Stimulated activated CD4-positive, alpha-beta T cell treated with anti-CD3 and anti-CD28 coated beads, Interleukin-15, amount 100 ng/mL, for 1 hour (primary cell): ENCODE measurements around the gene ZNF536.

ENCODE experiments used
- DNase-seq, 2 donors: peaks; one replicate each; pipeline ENCODE4 v3.0.0-alpha.2; 2020; ENCODE audit warnings: low read depth in 1 of 2, low spot score in 1 of 2

The ZNF536 gene

DNA sequence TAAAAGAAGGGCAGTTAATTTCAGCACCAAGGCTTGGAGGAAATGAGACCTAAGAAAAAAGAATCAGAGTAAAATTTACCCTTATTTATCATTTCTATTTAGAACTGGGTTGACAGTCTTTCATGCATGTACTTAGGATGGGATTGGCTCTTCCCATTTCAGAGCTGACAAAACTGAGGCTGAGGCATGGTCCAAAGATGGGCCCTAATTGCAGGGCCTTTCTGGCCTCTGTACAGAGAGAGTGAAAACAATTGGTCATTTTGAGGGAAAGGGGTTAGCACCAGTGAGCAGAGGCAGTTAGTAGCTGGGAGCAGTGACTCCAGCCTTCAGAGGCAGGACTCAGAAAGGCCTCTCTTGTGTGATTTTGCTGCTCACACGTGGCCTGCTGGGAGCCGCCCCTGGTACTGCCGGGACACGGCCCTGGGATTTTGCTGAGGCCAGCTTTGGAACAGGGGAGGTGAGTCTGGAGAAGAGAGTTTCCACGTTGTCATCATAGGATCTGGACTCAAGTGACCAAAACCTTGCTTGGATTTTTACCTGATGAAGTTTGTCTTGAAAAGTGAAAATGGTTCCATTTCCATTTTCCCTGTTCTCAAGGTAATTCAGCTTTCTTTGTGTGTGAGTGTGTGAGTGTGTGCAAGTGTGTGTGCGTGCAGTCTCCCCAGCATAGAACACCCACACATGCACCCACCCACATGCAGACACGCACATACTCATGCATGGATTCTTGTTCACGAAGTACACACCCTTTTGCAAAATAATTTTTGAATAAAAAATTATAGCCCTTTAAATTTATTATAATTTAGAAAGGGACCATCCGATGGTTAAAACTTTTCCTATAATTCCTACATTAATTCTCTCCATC is at the start of gene ZNF536:
TSS of gene ZNF536 (plus strand) at position 425 of the 865 bp plus-strand sequence. CDS start 71,179 bp downstream, outside the sequence.
- DNase-seq, result no peak

DNA sequence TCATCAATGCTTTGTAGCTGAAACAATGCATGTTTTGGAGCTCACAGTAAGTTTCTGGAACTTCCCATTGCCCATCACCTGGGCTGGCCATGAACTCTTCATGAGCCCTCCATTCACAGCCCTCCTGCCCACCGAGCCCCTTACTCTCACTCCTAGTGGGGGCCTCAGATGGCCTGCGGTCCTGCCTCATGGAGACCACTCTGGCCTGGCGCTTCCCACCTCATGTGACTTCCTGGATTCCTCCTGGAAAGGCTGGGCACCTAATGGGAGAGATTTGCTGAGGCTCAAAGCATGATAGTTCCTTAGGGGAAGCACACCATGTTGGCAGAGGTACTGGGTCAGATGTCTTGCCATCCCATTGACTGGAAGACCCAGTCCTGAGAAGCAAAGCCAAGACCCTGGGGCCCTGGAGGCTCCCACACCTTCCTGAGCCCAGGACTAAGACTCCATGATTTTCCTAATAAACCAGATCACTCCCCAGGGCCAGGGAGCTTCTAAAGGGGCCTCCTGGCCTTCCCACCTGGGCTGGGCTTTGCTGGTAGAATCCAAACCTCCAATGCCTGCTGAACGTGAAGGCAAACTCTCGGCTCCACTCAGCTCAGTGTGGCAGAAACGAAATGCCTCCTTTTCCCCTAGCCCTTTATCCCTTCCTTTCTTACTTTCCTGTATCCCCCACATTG is 49.4 kb upstream of the ZNF536 start:
- no peak for DNase-seq

DNA sequence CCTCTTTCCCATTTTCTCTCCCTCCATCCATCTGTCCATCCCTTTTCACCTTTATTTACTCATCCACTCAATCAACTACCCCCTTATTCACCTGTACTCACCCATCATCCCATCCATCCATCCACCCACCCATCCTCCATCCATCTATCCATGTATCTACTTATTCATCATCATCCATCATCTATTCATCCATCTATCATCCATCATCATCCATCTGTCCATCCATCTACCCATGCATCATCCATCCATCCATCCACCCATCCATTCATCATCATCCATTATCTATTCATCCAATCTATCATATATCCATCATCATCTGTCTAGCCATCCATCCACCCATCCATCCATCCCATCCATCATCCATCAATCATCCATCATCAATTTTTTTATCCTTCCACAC is 48.3 kb upstream of the ZNF536 start:
- DNase-seq, result no peak

DNA sequence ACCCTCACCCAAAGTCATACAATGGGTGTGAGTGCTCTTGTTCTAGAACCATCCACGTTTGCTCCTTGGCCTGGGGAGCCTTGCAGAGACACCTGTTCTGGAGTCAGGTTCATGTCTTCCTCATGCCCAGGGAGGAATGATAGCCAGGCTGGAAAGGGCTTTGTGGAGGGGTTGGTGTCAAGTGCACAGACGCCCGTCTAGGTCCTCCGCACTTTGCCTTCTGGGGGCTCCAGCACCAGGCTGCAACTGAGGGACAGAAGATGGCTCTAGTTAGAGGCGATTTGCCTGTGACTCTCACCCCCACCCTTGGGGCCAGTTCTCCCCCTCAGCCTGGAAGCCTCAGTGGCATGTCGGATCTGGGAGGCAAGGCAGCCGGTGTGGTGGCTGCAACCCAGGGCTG is 47.2 kb upstream of the ZNF536 start:
- DNase-seq, result no peak

DNA sequence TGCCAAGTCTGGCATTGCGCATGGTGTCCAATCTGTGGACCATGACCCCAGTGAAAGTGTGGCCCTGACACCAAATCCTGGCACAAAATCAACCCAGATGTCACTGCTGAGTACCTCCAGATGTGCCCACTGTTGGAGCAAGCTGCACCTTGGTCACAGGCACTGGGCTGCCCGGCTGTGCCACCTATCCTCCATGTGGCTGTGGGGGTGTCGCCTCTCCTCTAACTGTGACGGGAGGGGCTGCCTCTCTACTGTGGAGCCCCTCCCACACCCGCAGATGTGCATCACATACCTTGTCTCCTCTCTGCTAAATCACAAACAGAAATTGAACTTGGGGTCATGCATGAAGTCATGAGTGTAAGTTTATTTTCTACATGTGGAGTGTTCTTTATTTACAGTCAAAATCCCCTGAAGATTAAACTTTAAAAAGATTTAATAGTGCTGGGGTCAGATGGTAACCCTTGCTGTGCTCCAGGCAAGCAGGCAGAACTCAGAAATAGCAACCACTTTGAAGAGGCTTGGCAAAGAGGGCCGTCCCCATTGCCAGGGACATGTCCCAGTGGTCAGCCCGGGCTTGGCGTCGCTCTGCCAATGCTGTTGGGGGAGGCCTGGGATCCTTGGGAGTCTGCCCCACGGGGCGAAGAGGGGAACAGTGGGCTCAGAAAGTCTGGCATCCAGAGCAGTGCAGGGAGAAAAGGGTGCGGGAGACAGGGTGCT is 46.4 kb upstream of the ZNF536 start:
- no peak for DNase-seq

DNA sequence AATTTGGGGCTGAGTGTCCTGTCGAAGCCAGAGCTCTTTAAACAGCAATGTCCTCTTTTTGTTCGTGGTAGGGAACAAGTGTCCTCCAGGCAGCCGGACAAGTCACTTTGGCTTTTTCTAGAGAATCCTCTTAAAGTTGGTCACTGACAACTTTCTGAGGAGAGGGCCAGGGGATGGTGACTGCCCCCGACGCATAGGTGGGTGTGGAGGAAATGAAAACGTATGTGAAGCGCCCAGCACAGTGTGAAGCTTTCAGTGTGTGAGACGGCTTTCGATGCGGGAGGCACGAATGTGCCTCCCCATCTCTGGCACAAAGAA is 45.8 kb upstream of the ZNF536 start:
- DNase-seq, result no peak

DNA sequence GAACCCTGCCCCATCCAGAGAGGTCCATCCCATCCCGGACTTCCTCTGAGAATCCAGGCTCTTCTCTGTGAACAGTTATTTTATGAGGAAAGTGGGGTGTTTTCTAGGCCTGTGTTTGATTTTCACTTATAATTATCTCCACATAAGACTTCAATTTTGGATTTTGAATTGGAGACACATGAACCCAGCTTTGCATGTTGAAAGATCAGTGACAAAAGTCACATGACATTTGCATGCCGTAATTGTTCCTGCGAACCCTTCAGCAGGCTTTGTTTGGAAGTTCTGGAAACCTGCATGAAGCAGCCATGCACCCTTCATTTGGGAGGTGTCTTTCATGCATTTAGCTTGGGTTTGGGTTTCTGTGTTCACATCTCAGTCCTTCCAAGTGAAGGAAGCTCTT is 44.9 kb upstream of the ZNF536 start:
- no peak for DNase-seq

DNA sequence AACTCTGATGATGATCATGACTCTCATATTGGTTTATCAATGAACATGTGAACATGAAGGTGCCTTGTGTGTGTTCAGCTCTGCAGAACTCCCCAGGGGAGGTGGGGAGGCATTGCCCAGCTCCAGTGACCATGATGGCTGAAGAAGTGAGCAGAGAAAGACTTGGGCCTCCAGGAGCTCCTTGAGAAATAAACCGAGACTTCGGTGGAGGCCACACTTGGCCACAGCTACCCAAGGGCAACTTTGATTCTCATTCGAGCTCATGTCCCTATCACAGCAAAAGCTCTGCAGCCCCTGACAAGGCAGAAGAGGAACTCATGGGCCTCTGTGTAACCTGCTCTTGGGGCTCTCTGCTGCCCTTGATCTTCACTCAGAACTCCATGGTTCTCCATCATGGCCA is 44.1 kb upstream of the ZNF536 start:
- no peak for DNase-seq

DNA sequence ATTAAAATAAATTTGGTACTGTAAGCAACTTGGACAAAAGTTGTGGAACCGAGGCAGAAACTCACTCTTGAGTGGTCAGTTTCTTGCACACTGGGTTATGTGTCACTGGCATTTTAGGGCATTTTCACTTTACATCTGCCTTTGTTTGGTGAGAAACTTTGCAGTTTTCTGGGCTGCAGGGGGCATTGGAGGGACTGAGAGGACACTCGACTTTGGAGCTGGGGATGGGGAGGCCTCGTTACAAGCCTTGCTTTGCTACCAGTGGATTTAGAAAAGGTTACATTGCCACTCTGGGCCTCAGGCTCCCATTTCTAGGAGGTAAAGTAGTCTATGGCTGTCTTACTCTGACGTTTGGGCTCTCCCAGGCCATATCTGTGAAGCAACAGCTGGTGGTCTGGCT is 41.9 kb upstream of the ZNF536 start:
- no peak for DNase-seq

DNA sequence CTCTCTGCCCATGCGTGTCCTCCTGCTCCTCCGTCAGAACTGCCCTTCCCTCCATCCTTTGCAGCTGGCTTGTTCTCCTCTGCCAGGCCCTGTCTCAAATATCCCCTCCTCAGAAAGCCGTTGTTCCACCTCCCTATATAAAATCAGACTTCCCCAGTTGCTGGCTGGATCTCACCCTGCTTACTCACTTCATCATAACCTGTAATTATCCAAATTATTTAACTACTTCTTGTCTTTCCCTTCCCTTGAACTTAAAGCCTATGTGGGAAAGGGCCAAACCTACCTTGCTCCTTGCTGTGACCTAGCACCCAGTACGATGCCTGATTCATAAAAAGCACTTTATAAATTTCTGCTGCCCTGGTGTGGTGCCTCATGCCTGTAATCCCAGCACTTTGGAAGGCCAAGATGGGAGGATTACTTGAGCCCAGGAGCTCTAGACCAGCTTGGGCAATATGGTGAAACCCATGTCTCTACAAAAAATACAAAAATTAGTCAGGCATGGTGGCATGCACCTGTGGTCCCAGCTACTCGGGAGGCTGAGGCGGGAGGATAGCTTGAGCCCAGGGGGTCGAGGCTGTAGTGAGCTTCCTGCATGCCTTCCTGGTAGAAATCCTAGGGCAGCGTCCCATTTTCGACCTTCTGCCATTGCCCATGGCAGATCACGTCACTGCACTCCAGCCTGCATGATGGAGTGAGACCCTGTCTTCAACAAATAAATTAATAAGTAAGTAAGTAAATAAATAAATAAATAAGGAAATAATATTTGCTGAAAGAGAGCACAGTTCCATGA is 39.5 kb upstream of the ZNF536 start:
- DNase-seq, result no peak

DNA sequence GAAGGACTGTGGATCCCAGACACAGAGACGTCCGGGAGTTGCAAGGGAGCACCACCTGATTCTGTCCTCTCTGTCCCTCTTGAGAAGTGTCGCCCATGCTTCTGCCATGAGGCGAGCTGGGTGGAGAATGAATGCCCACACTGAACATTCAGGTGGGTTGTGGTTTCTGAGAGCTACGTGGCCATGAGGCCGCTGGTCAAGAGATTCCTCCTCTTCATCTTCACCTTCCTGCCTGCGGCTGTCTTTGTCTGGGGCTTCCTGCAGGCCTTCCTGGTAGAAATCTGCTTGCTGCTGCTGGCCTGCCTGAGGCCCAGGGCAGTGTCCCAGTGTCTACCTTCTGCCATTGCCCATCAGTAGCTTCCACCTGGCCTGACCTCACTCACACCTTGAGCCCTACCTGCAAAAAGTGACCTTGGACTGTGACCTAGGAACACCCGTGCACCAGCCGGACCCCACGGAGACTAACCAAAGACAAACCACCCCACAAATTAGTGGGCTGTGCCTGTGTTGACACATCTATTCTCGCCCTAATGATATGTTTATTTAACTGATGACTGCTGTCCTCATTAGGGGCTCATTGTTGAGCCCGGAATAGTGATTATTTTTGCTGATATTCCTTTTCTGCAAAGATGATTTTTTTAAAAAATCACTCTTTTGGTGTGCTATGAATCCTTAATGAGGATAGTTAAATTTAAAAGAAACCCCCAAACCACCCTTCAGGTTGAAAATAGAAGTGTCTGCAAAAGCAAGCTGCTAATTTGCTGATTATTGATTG is 38.7 kb upstream of the ZNF536 start:
- no peak for DNase-seq

DNA sequence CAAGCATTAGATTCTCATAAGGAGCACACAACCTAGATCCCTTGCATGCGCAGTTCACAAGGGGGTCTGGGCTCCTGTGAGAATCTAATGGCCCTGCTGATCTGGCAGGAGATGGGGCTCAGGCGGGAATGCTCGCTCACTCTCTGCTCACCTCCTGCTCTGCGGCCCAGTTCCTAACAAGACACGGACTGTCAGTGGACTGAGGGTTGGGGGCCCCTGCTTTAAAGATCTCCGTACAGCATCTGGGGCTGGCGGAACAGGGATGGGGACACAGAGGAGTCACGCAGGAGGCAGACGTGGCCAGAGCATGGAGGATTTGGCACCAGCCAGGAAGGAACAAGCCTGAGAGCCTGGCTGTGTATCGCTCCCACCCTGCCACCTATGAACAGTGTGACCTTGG is 37.3 kb upstream of the ZNF536 start:
- no peak for DNase-seq

DNA sequence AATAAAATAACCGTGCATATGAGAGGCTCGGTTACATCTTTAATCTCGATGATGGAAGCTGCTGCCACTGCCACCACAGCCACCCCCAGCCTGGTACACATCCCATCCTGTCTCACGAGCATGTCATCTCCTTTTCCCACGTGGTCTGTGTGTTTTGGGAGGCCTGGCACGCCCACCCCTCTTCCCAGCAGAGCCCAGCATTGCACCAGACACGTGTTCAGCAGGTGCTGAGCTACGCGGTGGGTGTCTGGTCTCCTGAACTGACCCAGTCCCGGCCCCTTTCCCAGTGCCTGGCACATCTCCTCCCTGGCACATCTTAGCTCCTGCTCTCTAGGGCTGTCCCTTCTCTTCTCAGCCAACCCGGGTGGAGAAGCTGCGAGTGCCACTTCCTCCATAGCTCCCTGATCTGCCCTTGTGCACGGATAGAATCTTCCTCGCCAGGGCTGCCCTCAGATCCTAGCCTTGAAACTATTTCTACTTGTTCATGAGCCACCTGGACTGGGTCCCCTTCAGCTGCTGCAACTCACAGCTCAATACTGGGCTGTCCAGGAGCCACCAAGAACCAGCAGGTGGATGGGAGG is 36.8 kb upstream of the ZNF536 start:
- no peak for DNase-seq

DNA sequence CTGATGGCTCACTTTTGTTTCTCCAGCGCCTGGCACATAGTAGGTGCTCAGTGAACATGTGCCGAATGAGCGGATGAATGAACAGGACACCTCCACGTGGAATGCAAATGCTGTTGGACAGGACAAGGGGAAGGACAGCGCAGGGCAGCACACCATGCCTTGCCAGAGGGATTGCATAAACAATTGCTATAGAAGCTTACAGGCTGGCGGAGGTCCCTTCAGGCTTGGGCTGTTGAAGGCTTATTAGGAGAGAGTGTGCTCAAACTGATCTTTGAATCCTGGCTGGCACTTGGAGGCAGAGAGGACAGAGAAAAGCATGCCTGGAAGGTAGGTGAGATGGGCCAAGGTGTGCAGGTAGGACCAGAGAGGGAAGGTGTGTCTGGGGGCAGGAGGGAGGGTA is 35.9 kb upstream of the ZNF536 start:
- no peak for DNase-seq

DNA sequence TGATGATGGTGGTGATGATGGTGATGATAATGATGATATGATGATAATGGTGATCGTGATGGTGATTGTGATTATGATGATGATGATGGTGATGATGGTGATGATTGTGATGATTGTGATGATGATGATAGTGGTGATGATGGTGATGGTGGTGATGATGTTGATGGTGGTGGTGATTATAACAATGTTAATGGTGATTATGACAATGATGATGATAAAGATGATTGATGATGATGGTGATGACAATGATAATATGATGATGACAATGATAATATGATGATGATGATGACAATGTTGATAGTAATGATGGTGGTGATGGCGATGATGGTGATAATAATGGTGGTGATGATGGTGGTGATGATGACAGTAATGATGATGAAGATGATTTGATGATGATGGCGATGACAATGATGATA is 34.1 kb upstream of the ZNF536 start:
- DNase-seq, result no peak

DNA sequence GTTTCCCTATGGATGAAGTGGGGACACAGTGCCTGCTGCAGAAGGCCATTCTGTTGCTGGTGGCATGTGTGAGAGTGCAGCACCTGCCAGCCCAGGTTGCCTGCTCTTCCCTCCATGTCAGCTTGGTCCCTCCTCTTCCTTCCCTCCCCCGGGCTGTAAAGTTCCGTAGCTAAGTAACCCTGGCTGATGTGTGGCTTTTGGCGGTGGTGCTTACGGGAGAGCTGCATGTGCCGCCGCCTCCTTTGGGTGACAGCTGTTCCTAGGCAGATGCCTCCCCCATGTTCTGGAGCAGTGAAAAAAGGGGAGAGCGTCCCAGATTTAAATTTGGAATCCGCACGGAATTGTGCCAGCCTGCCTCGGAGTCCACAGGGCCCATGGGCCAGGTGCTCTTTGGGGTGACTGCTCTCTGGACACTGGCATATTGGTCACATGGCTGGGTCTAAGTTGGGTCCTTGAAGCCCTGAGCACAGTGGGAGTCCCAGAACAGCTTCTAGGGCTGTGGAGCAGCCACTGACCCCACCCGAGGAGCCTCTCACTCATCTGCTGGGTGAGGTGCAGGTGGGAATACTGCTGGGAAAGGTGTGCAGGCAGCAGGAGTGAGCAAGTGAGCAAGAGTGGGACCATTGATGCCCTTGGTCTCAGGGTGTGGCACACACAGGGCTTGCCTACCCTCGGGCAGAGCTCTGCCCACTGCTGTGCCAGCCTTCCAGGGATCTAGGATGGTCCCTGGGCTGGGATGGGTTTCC is 33.1 kb upstream of the ZNF536 start:
- DNase-seq, result no peak

DNA sequence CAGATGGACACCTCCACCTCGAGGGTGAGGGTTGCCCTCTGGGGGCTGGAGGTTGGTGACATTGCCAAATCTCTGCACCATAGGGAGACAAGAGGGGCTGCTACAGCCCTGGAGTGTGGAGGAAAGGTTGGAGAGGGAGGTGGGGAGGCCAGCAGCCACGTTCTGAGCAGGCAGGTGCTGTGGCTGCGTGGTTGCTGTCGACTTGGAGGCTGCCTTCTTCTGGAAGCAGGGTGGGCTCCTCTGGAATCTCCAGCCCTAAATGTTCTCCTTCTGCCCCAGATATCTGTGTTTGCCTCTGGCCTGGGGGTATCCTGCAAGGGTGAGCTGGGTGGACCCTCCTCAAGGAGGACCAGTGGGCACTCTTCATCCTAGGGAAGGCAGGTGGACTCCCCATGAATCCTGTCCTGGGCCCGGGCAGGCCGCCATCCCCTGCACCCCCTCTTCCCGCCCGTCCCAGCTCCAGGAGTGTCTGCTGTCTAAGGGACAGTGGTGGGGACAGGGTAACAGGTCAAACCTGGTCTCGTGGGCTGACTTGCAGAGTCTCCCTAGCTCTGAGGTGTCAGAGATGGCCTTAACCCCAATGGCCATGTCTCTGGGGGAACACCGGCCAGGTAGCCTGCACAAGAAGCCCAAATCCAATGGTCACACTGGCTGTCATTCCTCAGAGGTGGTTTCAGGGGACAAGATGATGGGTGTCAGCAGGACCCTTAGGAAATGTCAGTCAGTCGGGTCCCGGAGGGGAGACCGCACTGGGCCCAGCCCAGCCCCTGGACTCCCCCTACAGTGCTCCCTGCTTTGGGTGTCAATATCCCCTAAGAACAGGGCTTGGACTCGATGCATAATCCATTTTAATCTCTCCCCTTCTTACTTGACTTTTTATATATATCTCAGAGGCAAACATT is 32.3 kb upstream of the ZNF536 start:
- DNase-seq, result no peak

DNA sequence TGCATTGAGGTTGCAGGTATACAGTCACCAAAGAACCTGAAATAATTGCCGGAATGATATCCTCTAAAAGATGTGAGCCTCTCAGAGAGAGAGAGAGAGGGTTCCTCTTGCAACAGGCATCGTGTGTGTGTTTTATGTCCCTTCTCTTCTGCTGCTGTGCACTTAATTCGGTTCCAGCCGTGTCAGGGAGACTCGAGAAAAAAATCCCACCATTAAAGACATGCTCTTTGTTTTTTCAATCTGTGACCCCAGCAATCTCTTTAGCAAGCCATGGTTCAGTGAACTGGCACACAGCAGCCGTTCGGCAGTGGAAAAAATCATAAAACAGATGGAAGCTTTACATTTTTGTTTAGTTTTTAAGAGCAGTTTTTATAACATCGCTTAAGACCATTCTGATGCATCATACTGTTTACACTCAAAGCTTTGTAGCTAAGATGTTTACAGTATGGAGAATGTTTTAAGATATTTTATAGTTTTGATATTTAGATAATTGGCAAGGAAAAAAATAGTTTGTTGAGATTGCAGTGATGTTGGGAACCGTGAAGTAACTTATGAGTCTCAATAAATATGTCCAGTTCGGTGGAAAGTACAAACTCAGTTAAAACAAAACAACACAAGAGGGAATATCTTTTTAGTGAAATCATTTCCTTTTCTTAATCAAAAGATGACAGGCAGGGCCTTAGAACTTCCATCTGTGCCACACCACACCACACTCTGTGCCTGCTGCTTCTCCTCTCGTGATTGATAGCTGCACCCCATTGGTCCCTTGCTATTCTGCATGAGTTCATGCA is 31.2 kb upstream of the ZNF536 start:
- DNase-seq, result no peak
